Measurements from ENCODE around the gene NFS1.

Gene NFS1

GRCh38 chr20:35651958-35652357 lies 47.2 kb downstream of the NFS1 start:
- DNase-seq (ENCODE audit: low read depth, low spot score): no peak
- H3K27ac ChIP-seq: no peak overlapping the region

GRCh38 chr20:35650632-35651031 lies 48.5 kb downstream of the NFS1 start:
- no peak overlapping the region for H3K27ac ChIP-seq
- DNase-seq (ENCODE audit: low read depth, low spot score): no peak

- no peak overlapping the region for H3K27ac ChIP-seq
- no peak for DNase-seq (ENCODE audit: low read depth, low spot score)
Observed at GRCh38 chr20:35648836-35649235, 50.3 kb downstream of the NFS1 start.

GRCh38 chr20:35644806-35645205 lies 54.3 kb downstream of the NFS1 start:
- no peak for DNase-seq (ENCODE audit: low read depth, low spot score)
- H3K27ac ChIP-seq: no peak overlapping the region

- H3K27ac ChIP-seq: no peak overlapping the region
- no peak for DNase-seq (ENCODE audit: low read depth, low spot score)
Observed at GRCh38 chr20:35643045-35643444, 56.1 kb downstream of the NFS1 start.

- no peak overlapping the region for H3K27ac ChIP-seq
- no peak for DNase-seq (ENCODE audit: low read depth, low spot score)
Observed at GRCh38 chr20:35641743-35642142, 57.4 kb downstream of the NFS1 start.

GRCh38 chr20:35640724-35641123 lies 58.4 kb downstream of the NFS1 start:
- DNase-seq (ENCODE audit: low read depth, low spot score): no peak
- H3K27ac ChIP-seq: no peak overlapping the region

- no peak for DNase-seq (ENCODE audit: low read depth, low spot score)
- no peak overlapping the region for H3K27ac ChIP-seq
Observed at GRCh38 chr20:35638751-35639150, 60.4 kb downstream of the NFS1 start.

- DNase-seq (ENCODE audit: low read depth, low spot score): no peak
- no peak overlapping the region for H3K27ac ChIP-seq
Observed at GRCh38 chr20:35637276-35637675, 61.9 kb downstream of the NFS1 start.

GRCh38 chr20:35636095-35636494 lies 63.1 kb downstream of the NFS1 start:
- H3K27ac ChIP-seq: no peak overlapping the region
- no peak for DNase-seq (ENCODE audit: low read depth, low spot score)

GRCh38 chr20:35635652-35636051 lies 63.5 kb downstream of the NFS1 start:
- H3K27ac ChIP-seq: no peak overlapping the region
- no peak for DNase-seq (ENCODE audit: low read depth, low spot score)

- DNase-seq (ENCODE audit: low read depth, low spot score): no peak
- H3K27ac ChIP-seq: no peak overlapping the region
Observed at GRCh38 chr20:35632539-35633115, 66.5 kb downstream of the NFS1 start.

GRCh38 chr20:35630636-35631035 lies 68.5 kb downstream of the NFS1 start:
- DNase-seq (ENCODE audit: low read depth, low spot score): no peak
- no peak overlapping the region for H3K27ac ChIP-seq

- DNase-seq (ENCODE audit: low read depth, low spot score): no peak
- no peak overlapping the region for H3K27ac ChIP-seq
Observed at GRCh38 chr20:35629427-35630145, 69.6 kb downstream of the NFS1 start.

GRCh38 chr20:35627121-35627520 lies 72.0 kb downstream of the NFS1 start:
- no peak for DNase-seq (ENCODE audit: low read depth, low spot score)
- H3K27ac ChIP-seq: peak overlapping the region; percentile 44

- H3K27ac ChIP-seq: peak overlapping the region; percentile 44
Observed at GRCh38 chr20:35626386-35627001, 72.7 kb downstream of the NFS1 start.

GRCh38 chr20:35625584-35626385 lies 73.4 kb downstream of the NFS1 start:
- H3K27ac ChIP-seq: peak overlapping the region; percentile 44
- DNase-seq (ENCODE audit: low read depth, low spot score): no peak

More at GRCh38 chr20:35626386-35627001, 72.7 kb downstream of the NFS1 start:
- peak; percentile 12 for DNase-seq (ENCODE audit: low read depth, low spot score)

GRCh38 chr20:35621560-35621946 lies 77.6 kb downstream of the NFS1 start:
- DNase-seq (ENCODE audit: low read depth, low spot score): no peak
- H3K27ac ChIP-seq: no peak overlapping the region

- DNase-seq (ENCODE audit: low read depth, low spot score): no peak
- no peak overlapping the region for H3K27ac ChIP-seq
Observed at GRCh38 chr20:35620818-35621559, 78.2 kb downstream of the NFS1 start.

Data from epithelial cell of prostate (primary cell).